Gastroesophageal sphincter (tissue), 4 donors: ENCODE measurements around the gene ANKUB1. TPM values are rescaled to one million over a fixed set of nuclear protein-coding genes. Genes with fewer than 3 reads are reported as not detected.
A peak's percentile ranks its signal among the peaks of the same experiment; 100 is the strongest.

Source experiments
- ATAC-seq: fragments of 150-250 bp; one replicate; pipeline ENCODE4 v1.9.1; 2016; ENCODE audit warnings: mild to moderate bottlenecking, moderate library complexity
- H3K27ac ChIP-seq, 4 donors: fragments of 200-600 bp; sonication (generic) in 3 of 4; 1 replicate in 3 of 4; 2 replicates in 1 of 4; pipeline ENCODE4 v1.5.1; 2016 to 2019
- H3K27me3 ChIP-seq: fragments of 200-600 bp; sonication (generic); one replicate; pipeline ENCODE4 v1.5.1; 2019
- H3K36me3 ChIP-seq, 2 donors: fragments of 200-600 bp; sonication (generic); one replicate each; pipeline ENCODE4 v1.5.1; 2019; ENCODE audit warnings: control low read depth in 1 of 2
- H3K4me1 ChIP-seq, 3 donors: fragments of 200-600 bp; sonication (generic); 1 replicate in 2 of 3; 2 replicates in 1 of 3; pipeline ENCODE4 v1.5.1; 2016 to 2019; ENCODE audit warnings: control low read depth in 2 of 3
- H3K4me3 ChIP-seq, 2 donors: fragments of 200-600 bp; sonication (generic); one replicate each; pipeline ENCODE4 v1.5.1; 2019; ENCODE audit warnings: mild to moderate bottlenecking in 1 of 2, moderate library complexity in 1 of 2
- H3K9me3 ChIP-seq, 3 donors: fragments of 200-600 bp; sonication (generic); one replicate each; pipeline ENCODE4 v1.5.1; 2017 to 2019; ENCODE audit warnings: control low read depth in 2 of 3
- EP300 ChIP-seq: sonication (generic); formaldehyde crosslinking; IDR thresholded peaks from one replicate; pipeline ENCODE4 v1.6.1; 2017; ENCODE audit warnings: antibody characterized with exemption, mild to moderate bottlenecking
- POLR2A ChIP-seq, 2 donors: fragments of 450-650 bp; IDR thresholded peaks; one replicate each; pipeline ENCODE4 v1.6.1; 2017; ENCODE audit warnings: antibody characterized with exemption in 2 of 2, mild to moderate bottlenecking in 2 of 2, moderate library complexity in 1 of 2
- POLR2AphosphoS5 ChIP-seq: sonication (generic); formaldehyde crosslinking; IDR thresholded peaks from one replicate; pipeline ENCODE4 v1.6.1; 2017; ENCODE audit warnings: antibody characterized with exemption
- WGBS, 2 donors: methylation state at CpG; one replicate each; pipeline ENCODE4 v1.1.5; 2018; ENCODE audit warnings: low coverage in 1 of 2; 5-methylcytosine and 5-hydroxymethylcytosine counted together
- total RNA-seq, 4 donors: library from RNA; depleted of rRNA; stranded (reverse); fragments of >200 nt; gene quantifications; one replicate each; pipeline ENCODE4 v1.1.0, GENCODE V29; 2016
- TF ChIP-seq, protein P1 (sequence below), 4 experiments: fragments of 200-600 bp in 2 of 4; fragments of 450-650 bp in 2 of 4; sonication (generic) in 1 of 4; IDR thresholded peaks; one replicate each; pipeline ENCODE4 v1.5.1; 2017 to 2019; ENCODE audit warnings: antibody characterized with exemption in 4 of 4, mild to moderate bottlenecking in 2 of 4, moderate library complexity in 2 of 4

Gene ANKUB1
- total RNA-seq, 4 donors from 2014 or later, result not detected

DNA sequence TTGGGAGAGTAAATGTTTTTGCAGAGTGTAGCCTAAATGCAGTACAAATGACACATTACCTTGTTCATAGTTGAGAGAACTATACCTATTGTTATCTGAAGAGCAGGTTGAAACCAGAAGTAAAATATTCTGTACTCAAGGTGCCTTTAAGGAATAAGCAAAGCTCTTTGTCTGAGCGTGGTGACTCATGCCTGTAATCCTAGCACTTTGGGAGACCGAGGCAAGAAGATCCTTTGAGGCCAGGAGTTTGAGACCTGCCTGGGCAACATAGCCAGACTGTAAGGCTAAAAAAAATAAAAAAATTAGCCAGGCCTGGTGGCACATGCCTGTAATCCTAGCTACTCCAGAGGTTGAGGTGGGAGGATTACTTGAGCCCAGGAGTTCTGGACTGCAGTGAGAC, 18.5 kb upstream of the ANKUB1 start:
- Histone ChIP-seq H3K4me3 (no peak overlapping the region), H3K27ac (no peak overlapping the region), H3K4me1 (peaks cover 5 to 34% (median 8%) of the 10 kb centered on the region in 3 donors), H3K9me3 (no peaks in the 10 kb centered on the region), H3K36me3 (no peaks in the 10 kb centered on the region), H3K27me3 (no peaks in the 10 kb centered on the region)
- ATAC-seq, result no peak
- WGBS, 2 donors, result 100% methylated on average over 2 of the region's 2 CpGs; no CpG with 5 or more reads in 1 of the 2 donors
- TF ChIP-seq EP300 (no peak), POLR2A (IDR thresholded peaks at IDR 0.05) (no peak), POLR2AphosphoS5 (no peak)
- TF ChIP-seq, protein P1, sequence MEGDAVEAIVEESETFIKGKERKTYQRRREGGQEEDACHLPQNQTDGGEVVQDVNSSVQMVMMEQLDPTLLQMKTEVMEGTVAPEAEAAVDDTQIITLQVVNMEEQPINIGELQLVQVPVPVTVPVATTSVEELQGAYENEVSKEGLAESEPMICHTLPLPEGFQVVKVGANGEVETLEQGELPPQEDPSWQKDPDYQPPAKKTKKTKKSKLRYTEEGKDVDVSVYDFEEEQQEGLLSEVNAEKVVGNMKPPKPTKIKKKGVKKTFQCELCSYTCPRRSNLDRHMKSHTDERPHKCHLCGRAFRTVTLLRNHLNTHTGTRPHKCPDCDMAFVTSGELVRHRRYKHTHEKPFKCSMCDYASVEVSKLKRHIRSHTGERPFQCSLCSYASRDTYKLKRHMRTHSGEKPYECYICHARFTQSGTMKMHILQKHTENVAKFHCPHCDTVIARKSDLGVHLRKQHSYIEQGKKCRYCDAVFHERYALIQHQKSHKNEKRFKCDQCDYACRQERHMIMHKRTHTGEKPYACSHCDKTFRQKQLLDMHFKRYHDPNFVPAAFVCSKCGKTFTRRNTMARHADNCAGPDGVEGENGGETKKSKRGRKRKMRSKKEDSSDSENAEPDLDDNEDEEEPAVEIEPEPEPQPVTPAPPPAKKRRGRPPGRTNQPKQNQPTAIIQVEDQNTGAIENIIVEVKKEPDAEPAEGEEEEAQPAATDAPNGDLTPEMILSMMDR (IDR thresholded peaks at IDR 0.05), result no peak

DNA sequence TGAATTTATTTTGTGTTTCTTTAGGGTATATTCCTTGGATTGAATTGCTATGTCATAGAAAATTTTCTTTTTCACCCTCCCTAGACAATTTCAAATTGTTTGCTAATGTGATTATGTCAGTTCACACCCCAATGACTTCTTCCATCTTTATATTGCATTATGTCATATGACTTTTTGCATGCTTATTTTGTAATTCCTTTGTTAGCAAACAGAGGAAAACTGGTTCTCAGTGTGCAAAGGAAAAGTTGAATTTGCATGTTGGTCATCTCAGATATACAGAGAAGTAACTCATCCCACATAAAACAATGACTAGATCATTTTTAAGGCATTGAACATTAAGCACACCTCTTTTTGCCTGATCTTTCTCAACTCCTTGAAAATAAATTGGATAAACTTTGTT, 17.3 kb upstream of the ANKUB1 start:
- no peaks in the 10 kb centered on the region for H3K27me3 ChIP-seq
- H3K4me1 ChIP-seq, result peaks cover 0 to 23% (median under 1%) of the 10 kb centered on the region in 3 donors
- ATAC-seq, result no peak
- H3K36me3 ChIP-seq, result no peaks in the 10 kb centered on the region
- H3K9me3 ChIP-seq, result no peaks in the 10 kb centered on the region
- no peak for TF ChIP-seq POLR2AphosphoS5
- TF ChIP-seq EP300, result no peak
- TF ChIP-seq, protein P1 (IDR thresholded peaks at IDR 0.05), result no peak
- TF ChIP-seq POLR2A (IDR thresholded peaks at IDR 0.05), result no peak
- H3K4me3 ChIP-seq, result no peak overlapping the region
- no peak overlapping the region for H3K27ac ChIP-seq

DNA sequence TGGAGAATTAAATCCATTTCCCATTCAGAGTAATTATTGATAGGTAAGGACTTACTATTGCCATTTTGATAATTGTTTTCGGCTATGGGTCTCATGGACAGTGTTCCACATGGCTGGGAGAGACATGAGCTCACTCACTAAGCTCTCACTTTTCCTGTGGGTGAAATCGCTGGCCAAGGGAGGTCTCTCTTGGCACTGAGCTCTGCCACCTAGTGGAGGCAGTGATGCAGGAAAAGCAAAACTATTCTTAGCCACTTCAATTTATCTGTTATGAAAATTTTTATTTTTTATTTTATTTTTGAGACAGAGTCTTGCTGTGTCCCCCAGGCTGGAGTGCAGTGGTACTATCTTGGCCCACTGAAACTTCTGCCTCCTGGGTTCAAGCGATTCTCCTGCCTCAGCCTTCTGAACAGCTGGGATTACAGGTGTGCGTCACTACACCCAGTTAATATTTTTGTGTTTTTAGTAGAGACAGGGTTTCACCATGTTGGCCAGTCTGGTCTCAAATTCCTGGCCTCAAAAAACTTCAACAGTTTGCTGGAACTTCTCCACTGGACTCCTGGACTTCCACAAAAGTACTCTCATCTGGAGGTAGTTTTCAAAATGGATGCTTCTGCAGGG, 16.0 kb upstream of the ANKUB1 start:
- Histone ChIP-seq H3K27me3 (no peaks in the 10 kb centered on the region), H3K4me3 (no peak overlapping the region), H3K9me3 (no peaks in the 10 kb centered on the region), H3K4me1 (peaks cover 0 to 15% (median 0%) of the 10 kb centered on the region in 3 donors), H3K27ac (no peak overlapping the region), H3K36me3 (no peaks in the 10 kb centered on the region)
- WGBS, 2 donors, result 30 to 39% methylated on average over 4 of the region's 4 CpGs
- ATAC-seq, result no peak
- no peak for TF ChIP-seq POLR2A (IDR thresholded peaks at IDR 0.05)
- no peak for TF ChIP-seq EP300
- TF ChIP-seq, protein P1 (IDR thresholded peaks at IDR 0.05), result peak; percentile 63 to 85 (median 74)
- TF ChIP-seq POLR2AphosphoS5, result no peak

DNA sequence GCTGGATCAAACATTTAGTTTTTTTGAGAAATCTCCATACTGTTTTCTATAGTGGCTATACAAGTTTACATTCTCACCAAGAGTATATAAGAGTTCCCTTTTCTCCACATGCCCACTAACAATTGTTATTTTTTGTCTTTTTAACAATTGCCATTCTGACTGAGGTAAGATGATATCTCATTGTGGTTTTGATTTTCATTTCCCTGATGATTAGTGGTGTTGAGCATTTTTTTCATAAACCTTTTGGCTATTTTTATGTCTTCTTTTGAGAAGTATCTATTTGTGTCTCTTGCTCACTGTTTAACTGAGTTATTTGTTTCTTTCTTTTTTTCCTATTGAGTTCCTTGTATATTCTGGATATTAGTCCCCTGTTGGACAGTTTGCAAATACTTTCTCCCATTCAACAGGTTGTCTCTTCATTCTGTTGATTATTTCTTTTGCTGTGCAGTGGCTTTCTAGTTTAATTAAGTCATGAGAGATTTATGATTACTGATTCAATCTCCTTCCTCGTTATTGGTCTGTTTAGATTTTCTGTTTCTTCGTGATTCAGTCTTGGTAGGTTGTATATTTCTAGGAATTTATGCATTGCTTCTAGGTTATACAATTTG, 13.9 kb upstream of the ANKUB1 start:
- Histone ChIP-seq H3K27ac (no peak overlapping the region), H3K27me3 (no peaks in the 10 kb centered on the region), H3K9me3 (no peaks in the 10 kb centered on the region), H3K4me1 (peaks cover 0 to 7% (median 0%) of the 10 kb centered on the region in 3 donors), H3K4me3 (no peak overlapping the region), H3K36me3 (no peaks in the 10 kb centered on the region)
- TF ChIP-seq EP300 (no peak), POLR2AphosphoS5 (no peak), POLR2A (IDR thresholded peaks at IDR 0.05) (no peak)
- TF ChIP-seq, protein P1 (IDR thresholded peaks at IDR 0.05), result no peak
- WGBS, 2 donors, result 58% methylated on average over 2 of the region's 2 CpGs
- no peak for ATAC-seq

DNA sequence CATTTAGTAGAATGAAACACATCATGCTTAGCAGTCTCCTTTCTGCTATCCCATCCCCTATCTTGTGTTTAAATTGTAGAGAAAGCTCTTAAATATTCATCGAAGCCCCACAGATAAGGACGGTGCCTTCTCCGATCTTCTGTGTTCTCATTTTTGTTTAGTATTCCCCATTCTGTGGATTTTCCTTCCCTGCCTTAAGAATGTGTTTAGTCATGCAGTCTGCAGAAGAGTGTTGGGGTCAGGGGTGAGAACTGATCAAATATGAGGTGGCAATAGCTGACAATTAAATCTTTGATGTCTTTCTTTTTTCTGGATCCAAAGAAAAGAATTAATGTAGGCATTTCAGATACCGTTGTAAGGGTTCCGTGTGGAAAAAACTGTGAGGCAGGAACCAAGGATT, 9.3 kb upstream of the ANKUB1 start:
- Histone ChIP-seq H3K9me3 (no peaks in the 10 kb centered on the region), H3K4me1 (no peaks in the 10 kb centered on the region), H3K4me3 (no peak overlapping the region), H3K36me3 (no peaks in the 10 kb centered on the region), H3K27ac (no peak overlapping the region), H3K27me3 (no peaks in the 10 kb centered on the region)
- TF ChIP-seq POLR2AphosphoS5 (no peak), POLR2A (IDR thresholded peaks at IDR 0.05) (no peak), EP300 (no peak)
- TF ChIP-seq, protein P1 (IDR thresholded peaks at IDR 0.05), result no peak
- no peak for ATAC-seq
- WGBS, 2 donors, result 47 to 94% methylated on average over 3 to 5 of the region's 5 CpGs
